Measurements from ENCODE around the gene IKBKE. TPM values are rescaled to one million over a fixed set of nuclear protein-coding genes. Genes with fewer than 3 reads are reported as not detected.
A peak's percentile ranks its signal among the peaks of the same experiment; 100 is the strongest.

The IKBKE gene
- total and polyA plus RNA-seq, 10 of the 15 experiments (the other 5 are each of a cell fraction or from before 2014, with no cell fraction given) = 12.8 to 35.1 (median 23.1) TPM

DNA sequence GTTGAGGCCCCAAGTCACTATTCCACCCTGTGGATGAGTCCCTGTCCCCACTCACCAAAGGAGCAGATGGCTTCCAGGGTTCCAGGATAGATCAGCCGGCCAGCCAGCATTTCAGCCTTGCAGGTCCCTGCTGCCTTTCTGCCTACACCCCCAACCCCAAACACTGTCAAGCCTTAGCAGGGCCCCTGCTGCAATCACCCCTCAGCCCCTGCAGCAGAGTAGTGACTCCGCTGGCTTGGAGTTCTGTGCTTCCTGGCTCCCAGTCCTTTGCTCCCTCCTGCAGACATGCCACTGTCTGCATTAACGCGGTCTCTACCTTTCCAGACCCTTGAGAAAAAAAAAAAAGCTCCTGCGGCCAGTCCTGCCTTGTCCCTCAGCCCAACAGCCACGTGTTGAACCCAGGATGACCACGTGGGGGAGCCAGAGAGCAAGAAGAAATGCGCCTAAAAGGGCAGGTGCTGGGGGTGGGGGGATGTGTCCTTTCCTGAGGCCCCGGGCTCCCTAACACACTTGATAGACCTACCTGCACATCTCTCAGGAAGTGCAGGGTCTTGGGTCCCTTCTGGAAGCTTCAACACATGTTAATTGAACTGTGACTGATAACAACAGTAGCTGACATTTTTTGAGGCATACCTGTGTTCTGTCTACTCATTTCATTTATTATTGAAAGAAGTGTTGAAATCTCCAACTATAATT lies 74.4 kb downstream of the IKBKE start (continued):
- TF ChIP-seq SUZ12 (IDR thresholded peaks at IDR 0.05; ENCODE audit: unreplicated experiment) (no peak), ESRRA (IDR thresholded peaks at IDR 0.05; ENCODE audit: low read length) (no peak), RCOR1 (conservative IDR thresholded peaks at IDR 0.05; ENCODE audit: low read depth, low read length) (no peak), BRCA1 (IDR thresholded peaks at IDR 0.05; ENCODE audit: low read depth, low read length) (no peak), CHD1 (IDR thresholded peaks at IDR 0.05; ENCODE audit: low read depth, low read length) (no peak), FOXM1 (IDR thresholded peaks at IDR 0.05; ENCODE audit: low read depth, low read length) (no peak), YY1 (IDR thresholded peaks at IDR 0.05; ENCODE audit: low read depth, low read length) (peak; percentile 77), ZNF217 (IDR thresholded peaks at IDR 0.05) (no peak), RELA (IDR thresholded peaks at IDR 0.05; ENCODE audit: borderline replicate concordance, partially characterized antibody) (no peak), HDAC6 (IDR thresholded peaks at IDR 0.05; ENCODE audit: unreplicated experiment) (no peak), CBFB (IDR thresholded peaks at IDR 0.05; ENCODE audit: low read depth) (no peak), RB1 (IDR thresholded peaks at IDR 0.05; ENCODE audit: borderline replicate concordance) (peak; percentile 59; the same call in 1 of the 2 replicates), SMC3 (IDR thresholded peaks at IDR 0.05; ENCODE audit: borderline replicate concordance, low read length) (peak; percentile 95), CREM (IDR thresholded peaks at IDR 0.05; ENCODE audit: low read depth) (no peak), NFYA (IDR thresholded peaks at IDR 0.05; ENCODE audit: borderline replicate concordance, low read depth, low read length) (no peak), SMAD1 (IDR thresholded peaks at IDR 0.05; ENCODE audit: low read depth, partially characterized antibody) (no peak), ZNF24 (IDR thresholded peaks at IDR 0.05) (no peak), SIX5 (IDR thresholded peaks at IDR 0.05; ENCODE audit: low read depth, low read length, severe bottlenecking) (no peak)
- TF ChIP-seq, protein P1, sequence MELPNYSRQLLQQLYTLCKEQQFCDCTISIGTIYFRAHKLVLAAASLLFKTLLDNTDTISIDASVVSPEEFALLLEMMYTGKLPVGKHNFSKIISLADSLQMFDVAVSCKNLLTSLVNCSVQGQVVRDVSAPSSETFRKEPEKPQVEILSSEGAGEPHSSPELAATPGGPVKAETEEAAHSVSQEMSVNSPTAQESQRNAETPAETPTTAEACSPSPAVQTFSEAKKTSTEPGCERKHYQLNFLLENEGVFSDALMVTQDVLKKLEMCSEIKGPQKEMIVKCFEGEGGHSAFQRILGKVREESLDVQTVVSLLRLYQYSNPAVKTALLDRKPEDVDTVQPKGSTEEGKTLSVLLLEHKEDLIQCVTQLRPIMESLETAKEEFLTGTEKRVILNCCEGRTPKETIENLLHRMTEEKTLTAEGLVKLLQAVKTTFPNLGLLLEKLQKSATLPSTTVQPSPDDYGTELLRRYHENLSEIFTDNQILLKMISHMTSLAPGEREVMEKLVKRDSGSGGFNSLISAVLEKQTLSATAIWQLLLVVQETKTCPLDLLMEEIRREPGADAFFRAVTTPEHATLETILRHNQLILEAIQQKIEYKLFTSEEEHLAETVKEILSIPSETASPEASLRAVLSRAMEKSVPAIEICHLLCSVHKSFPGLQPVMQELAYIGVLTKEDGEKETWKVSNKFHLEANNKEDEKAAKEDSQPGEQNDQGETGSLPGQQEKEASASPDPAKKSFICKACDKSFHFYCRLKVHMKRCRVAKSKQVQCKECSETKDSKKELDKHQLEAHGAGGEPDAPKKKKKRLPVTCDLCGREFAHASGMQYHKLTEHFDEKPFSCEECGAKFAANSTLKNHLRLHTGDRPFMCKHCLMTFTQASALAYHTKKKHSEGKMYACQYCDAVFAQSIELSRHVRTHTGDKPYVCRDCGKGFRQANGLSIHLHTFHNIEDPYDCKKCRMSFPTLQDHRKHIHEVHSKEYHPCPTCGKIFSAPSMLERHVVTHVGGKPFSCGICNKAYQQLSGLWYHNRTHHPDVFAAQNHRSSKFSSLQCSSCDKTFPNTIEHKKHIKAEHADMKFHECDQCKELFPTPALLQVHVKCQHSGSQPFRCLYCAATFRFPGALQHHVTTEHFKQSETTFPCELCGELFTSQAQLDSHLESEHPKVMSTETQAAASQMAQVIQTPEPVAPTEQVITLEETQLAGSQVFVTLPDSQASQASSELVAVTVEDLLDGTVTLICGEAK (IDR thresholded peaks at IDR 0.05; ENCODE audit: borderline replicate concordance) = no peak
- TF ChIP-seq, protein P2, sequence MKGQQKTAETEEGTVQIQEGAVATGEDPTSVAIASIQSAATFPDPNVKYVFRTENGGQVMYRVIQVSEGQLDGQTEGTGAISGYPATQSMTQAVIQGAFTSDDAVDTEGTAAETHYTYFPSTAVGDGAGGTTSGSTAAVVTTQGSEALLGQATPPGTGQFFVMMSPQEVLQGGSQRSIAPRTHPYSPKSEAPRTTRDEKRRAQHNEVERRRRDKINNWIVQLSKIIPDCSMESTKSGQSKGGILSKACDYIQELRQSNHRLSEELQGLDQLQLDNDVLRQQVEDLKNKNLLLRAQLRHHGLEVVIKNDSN (IDR thresholded peaks at IDR 0.05; ENCODE audit: borderline replicate concordance, extremely low read length, insufficient read depth, low read depth, low read length) = no peak
- TF ChIP-seq, protein P3, sequence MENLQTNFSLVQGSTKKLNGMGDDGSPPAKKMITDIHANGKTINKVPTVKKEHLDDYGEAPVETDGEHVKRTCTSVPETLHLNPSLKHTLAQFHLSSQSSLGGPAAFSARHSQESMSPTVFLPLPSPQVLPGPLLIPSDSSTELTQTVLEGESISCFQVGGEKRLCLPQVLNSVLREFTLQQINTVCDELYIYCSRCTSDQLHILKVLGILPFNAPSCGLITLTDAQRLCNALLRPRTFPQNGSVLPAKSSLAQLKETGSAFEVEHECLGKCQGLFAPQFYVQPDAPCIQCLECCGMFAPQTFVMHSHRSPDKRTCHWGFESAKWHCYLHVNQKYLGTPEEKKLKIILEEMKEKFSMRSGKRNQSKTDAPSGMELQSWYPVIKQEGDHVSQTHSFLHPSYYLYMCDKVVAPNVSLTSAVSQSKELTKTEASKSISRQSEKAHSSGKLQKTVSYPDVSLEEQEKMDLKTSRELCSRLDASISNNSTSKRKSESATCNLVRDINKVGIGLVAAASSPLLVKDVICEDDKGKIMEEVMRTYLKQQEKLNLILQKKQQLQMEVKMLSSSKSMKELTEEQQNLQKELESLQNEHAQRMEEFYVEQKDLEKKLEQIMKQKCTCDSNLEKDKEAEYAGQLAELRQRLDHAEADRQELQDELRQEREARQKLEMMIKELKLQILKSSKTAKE (IDR thresholded peaks at IDR 0.05; ENCODE audit: low read depth, poor library complexity, severe bottlenecking) = no peak

Data from GM12878 (cell line).